Central memory CD4-positive, alpha-beta T cell (primary cell): ENCODE results near the gene BIVM.

Source experiments
- DNase-seq: peaks from one replicate; pipeline ENCODE4 v3.0.0; 2022

Gene BIVM

DNA sequence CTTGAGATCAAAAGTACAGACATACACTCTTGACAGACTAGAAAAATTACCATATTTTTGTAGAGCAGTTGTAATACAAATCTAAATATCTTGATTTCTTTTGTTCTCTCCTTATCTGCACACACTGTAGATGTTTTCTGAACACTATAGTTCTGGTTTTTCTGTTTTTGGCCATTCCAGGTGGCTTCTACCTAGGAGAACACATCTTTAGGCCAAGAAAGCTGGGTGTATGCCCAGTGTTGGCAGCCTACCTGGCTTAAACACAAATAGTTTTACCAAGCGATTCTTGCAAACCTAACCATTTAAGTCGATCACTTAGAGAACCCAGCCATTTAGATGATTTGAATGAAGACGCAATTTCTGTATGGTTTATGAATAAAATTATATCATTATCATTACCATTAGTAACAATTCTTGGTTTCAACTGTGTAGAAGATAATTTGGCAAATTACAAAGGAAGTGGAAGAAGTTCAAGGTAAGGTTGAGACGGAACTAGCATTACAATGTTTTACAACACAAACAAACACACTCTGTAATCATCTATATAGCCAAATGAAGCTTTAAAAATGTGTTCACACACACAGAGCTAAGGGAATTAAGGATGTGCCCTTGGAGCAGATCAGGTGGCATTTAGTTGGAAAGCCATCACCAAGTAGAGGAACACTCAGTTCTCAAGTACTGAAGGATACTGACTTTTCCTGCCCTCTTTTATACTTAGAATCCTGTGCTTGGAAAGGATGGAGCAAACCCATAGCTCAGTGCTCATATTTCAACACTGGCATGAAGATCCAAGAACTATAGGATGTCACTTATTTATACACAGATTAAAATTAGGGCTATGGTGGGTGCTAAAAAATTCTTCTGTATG lies 83.1 kb downstream of the BIVM start:
- no peak for DNase-seq
